K562 (cell line): ENCODE measurements around the gene MEIOB. TPM values are rescaled to one million over a fixed set of nuclear protein-coding genes. Genes with fewer than 3 reads are reported as not detected.

Experiments used
- ATAC-seq: fragments of 200-7000 bp; cut with Tn5 transposase; 3 replicates; pipeline ENCODE4 v1.9.1; 2020; ENCODE audit warnings: moderate library complexity
- BruUV-seq: library from RNA; stranded (reverse); fragments of 400-500 nt; replicated peaks from 2 replicates; lab custom pipeline; 2021; lab: Mats Ljungman, UMichigan
- CTCF ChIA-PET: fragments of 300-600 bp; formaldehyde crosslinking; extraction: SDS; loops from one replicate; lab custom pipeline; 2021; ENCODE audit warnings: low intra/inter-chr PET ratio; lab: Yijun Ruan, JAX
- POLR2A ChIA-PET: fragments of 300-600, 350-650 bp; sonication (Branson Sonifier 250); formaldehyde crosslinking; extraction: SDS; loops from one replicate; lab custom pipeline; 2021; ENCODE audit warnings: antibody characterized with exemption, inconsistent platforms; lab: Yijun Ruan, JAX
- DNase-seq, 4 experiments: peaks; one replicate each; pipeline versions ENCODE4 v3.0.0 to v3.0.0-alpha.2; 2011 to 2018; ENCODE audit warnings: low spot score in 3 of 4, mixed read lengths in 3 of 4; ENCODE audit errors: extremely low read depth in 1 of 4
- FAIRE-seq: peaks from 2 replicates; lab custom pipeline; 2011; peaks lifted over from hg19 to GRCh38; lab: Jason Lieb, UNC
- H2AFZ ChIP-seq: 2 replicates; pipeline ENCODE4 v1.6.0; 2011; ENCODE audit warnings: low read depth, low read length, control low read depth, inconsistent platforms
- H3K27ac ChIP-seq: fragments of 200-600 bp; 3 replicates; pipeline ENCODE4 v1.8.0; 2011; ENCODE audit warnings: low read depth, mild to moderate bottlenecking, control low read depth, inconsistent platforms, low read length, moderate library complexity, mixed read lengths; ENCODE audit errors: extremely low read depth
- H3K27me3 ChIP-seq, 2 experiments: fragments of 300-600 bp in 1 of 2; 2 replicates in 1 of 2; 3 replicates in 1 of 2; pipeline versions ENCODE4 v1.6.0 to v1.8.0; 2011; ENCODE audit warnings: inconsistent platforms in 2 of 2, low read length in 2 of 2, mild to moderate bottlenecking in 1 of 2, mixed read lengths in 1 of 2, moderate library complexity in 1 of 2; ENCODE audit not compliant: control insufficient read depth in 2 of 2, insufficient read depth in 2 of 2
- H3K36me3 ChIP-seq: fragments of 300-600 bp; 3 replicates; pipeline ENCODE4 v1.8.0; 2011; ENCODE audit warnings: mild to moderate bottlenecking, low read length, inconsistent platforms; ENCODE audit not compliant: control insufficient read depth, insufficient read depth
- H3K4me1 ChIP-seq, 2 experiments: fragments of 200-600 bp in 1 of 2; replicated peaks in 1 of 2; 2 replicates in 1 of 2; 3 replicates in 1 of 2; pipeline versions ENCODE4 v1.5.1 to v1.8.0; 2011; ENCODE audit warnings: inconsistent platforms in 2 of 2, low read length in 2 of 2, mild to moderate bottlenecking in 1 of 2, mixed read lengths in 1 of 2, moderate library complexity in 1 of 2; ENCODE audit not compliant: control insufficient read depth in 2 of 2, insufficient read depth in 2 of 2
- H3K4me2 ChIP-seq: 2 replicates; pipeline ENCODE4 v1.6.1; 2011; ENCODE audit warnings: low read length, control low read depth, inconsistent platforms, mixed read lengths; ENCODE audit not compliant: insufficient read depth
- H3K4me3 ChIP-seq: fragments of 200-600 bp; sonication (generic), shearing (Covaris generic); 2 replicates; pipeline ENCODE4 v1.5.1; 2016; ENCODE audit warnings: control low read depth, inconsistent platforms
- H3K79me2 ChIP-seq: fragments of 200-600 bp; 3 replicates; pipeline ENCODE4 v1.8.0; 2011; ENCODE audit warnings: low read length, inconsistent platforms; ENCODE audit not compliant: control insufficient read depth, insufficient read depth
- H3K9ac ChIP-seq, 2 experiments: 2 replicates each; pipeline versions ENCODE4 v1.6.0 to v1.6.1; 2011; ENCODE audit warnings: low read depth in 2 of 2, low read length in 2 of 2, control low read depth in 1 of 2, inconsistent platforms in 1 of 2, mild to moderate bottlenecking in 1 of 2, mixed read lengths in 1 of 2; ENCODE audit not compliant: insufficient read depth in 1 of 2
- H3K9me1 ChIP-seq: one replicate; pipeline ENCODE4 v1.6.0; 2011; ENCODE audit warnings: inconsistent platforms, mild to moderate bottlenecking, low read length, moderate library complexity; ENCODE audit not compliant: control insufficient read depth, insufficient read depth
- H3K9me3 ChIP-seq: replicated peaks from 2 replicates; pipeline ENCODE4 v1.5.1; 2011; ENCODE audit warnings: low read depth, low read length, inconsistent platforms; ENCODE audit not compliant: control insufficient read depth, insufficient read depth
- H4K20me1 ChIP-seq: replicated peaks from 2 replicates; pipeline ENCODE4 v1.6.1; 2011; ENCODE audit warnings: low read length, inconsistent platforms, mixed read lengths; ENCODE audit not compliant: control insufficient read depth, insufficient read depth
- PHF20 ChIP-seq: fragments of 450-650 bp; IDR thresholded peaks from 2 replicates; pipeline ENCODE4 v1.6.1; 2018; ENCODE audit not compliant: partially characterized antibody
- POLR2G ChIP-seq: fragments of 200-400 bp; formaldehyde crosslinking; IDR thresholded peaks from 2 replicates; pipeline ENCODE4 v1.6.1; 2017; ENCODE audit warnings: low read depth, mild to moderate bottlenecking, antibody characterized with exemption, low read length, moderate library complexity
- PRPF4 ChIP-seq: fragments of 200-400 bp; formaldehyde crosslinking; IDR thresholded peaks from one replicate; pipeline ENCODE4 v1.6.1; 2017; ENCODE audit warnings: low read length, low read depth, mild to moderate bottlenecking; ENCODE audit not compliant: insufficient read depth, poor library complexity, severe bottlenecking
- ZEB2 ChIP-seq: fragments of 450-650 bp; IDR thresholded peaks from 2 replicates; pipeline ENCODE4 v1.6.1; 2016
- WGBS: fragments of 100-300 bp; shearing (Covaris generic); methylation state at CpG from one replicate; pipeline ENCODE4 v1.1.6; 2016; ENCODE audit warnings: low coverage, mixed read lengths; ENCODE audit not compliant: insufficient coverage; ENCODE audit errors: missing lambda C conversion rate; 5-methylcytosine and 5-hydroxymethylcytosine counted together
- in situ Hi-C: fragments of 300-500 bp; cut with MboI; formaldehyde crosslinking; loops from 4 replicates; pipeline ENCODE4 v1.15.0; 2018; ENCODE audit warnings: inconsistent platforms, mixed read lengths
- intact Hi-C: fragments of 100-400 bp; cut with micrococcal nuclease; formaldehyde crosslinking; loops from 2 replicates; pipeline ENCODE4 v1.14.2; 2022
- polyA plus RNA-seq, 8 experiments: library from polyadenylated mRNA; depleted of rRNA in 4 of 8; stranded (reverse) in 5 of 8; unstranded in 3 of 8; fragments of >200 nt; fragmentation: Nextera tagmentation in 2 of 8; fragmentation: Illumina TruSeq in 1 of 8; extraction: Ambion mirVana in 2 of 8; extraction: Trizol in 1 of 8; gene quantifications; 2 replicates each; pipeline versions ENCODE4 v1.2.1 to v1.2.3, GENCODE V29; 2011 to 2014; ENCODE audit warnings: inconsistent platforms in 1 of 8, missing spikeins in 1 of 8
- total RNA-seq, 7 experiments: library from RNA; depleted of rRNA in 6 of 7; stranded (reverse); fragments of >200 nt in 6 of 7; fragmentation: Illumina TruSeq in 2 of 7; extraction: Trizol in 2 of 7; gene quantifications; 2 replicates each; pipeline versions ENCODE4 v1.2.1 to v1.2.3, GENCODE V29; 2011 to 2021; ENCODE audit warnings: low replicate concordance in 1 of 7

MEIOB gene
- total and polyA plus RNA-seq, 9 of the 15 experiments (the other 6 are each of a cell fraction or from before 2014, with no cell fraction given) = 25.4 to 203 (median 97.6) TPM

DNA sequence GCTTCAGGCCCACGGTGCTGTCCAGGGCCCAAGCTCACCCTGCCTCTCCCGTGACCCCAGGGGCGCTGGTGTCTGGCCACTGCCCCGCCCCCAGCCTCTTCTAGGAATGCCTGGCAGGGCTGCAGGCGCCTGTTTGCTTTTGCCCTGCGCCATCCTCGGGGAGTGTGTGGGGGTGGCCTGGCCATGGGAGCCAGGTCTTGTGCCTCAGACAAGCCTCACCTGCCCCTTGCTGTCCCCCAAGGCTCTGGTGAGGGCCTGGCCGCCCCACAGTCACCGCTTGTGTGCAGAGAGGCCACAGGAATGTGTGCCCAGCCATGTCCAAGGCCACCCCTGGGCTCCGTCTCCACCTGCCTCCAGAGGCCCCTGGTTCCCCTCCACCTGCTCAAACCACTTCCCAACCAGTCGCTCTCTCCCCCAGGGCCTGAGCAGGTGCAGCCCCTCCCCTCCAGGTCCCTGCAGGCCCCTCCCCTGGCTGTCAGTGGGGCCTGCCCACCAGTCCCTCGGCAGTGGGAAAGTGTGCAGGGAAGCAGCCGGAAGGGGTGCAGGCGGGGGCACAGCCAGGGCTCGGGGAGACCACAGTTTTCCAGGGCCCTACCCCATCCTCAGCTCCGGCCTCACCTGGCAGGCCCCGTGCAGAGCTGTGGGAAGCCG lies 77.6 kb downstream of the MEIOB start:
- no peaks in the 10 kb centered on the region for H4K20me1 ChIP-seq
- FAIRE-seq (no peak), DNase-seq (no peak), ATAC-seq (no peak)
- no peak overlapping the region; a peak in 1 of 4 replicates for H3K9ac ChIP-seq
- no peaks in the 10 kb centered on the region for H3K9me3 ChIP-seq
- intact Hi-C loops = no loop called here
- H3K79me2 ChIP-seq = no peaks in the 10 kb centered on the region
- H3K4me1 ChIP-seq = peaks cover 0 to 44% of the 10 kb centered on the region in 2 experiments; a peak in 2 of 5 replicates
- H3K27me3 ChIP-seq = no peaks in the 10 kb centered on the region
- in situ Hi-C loops = no loop called here
- H2AFZ ChIP-seq = no peak overlapping the region
- TF ChIP-seq PHF20 = no peak
- no peak for TF ChIP-seq ZEB2
- TF ChIP-seq POLR2G = peak; percentile 25; the same call in 1 of the 2 replicates
- POLR2A ChIA-PET = no interaction called here
- H3K9me1 ChIP-seq = no peaks in the 10 kb centered on the region
- WGBS = 77% methylated on average over 16 of the region's 18 CpGs
- H3K4me3 ChIP-seq = no peak overlapping the region
- peaks cover 10% of the 10 kb centered on the region; the same call in 1 of the 3 replicates for H3K36me3 ChIP-seq
- no peak overlapping the region for H3K27ac ChIP-seq
- H3K4me2 ChIP-seq = no peak overlapping the region
- CTCF ChIA-PET = no interaction called here
- no TSS peak for BruUV-seq

- Histone ChIP-seq H3K27me3 (no peaks in the 10 kb centered on the region), H3K4me3 (no peak within 1 kb of the TSS), H3K9ac (no peak within 1 kb of the TSS; a peak in 1 of 4 replicates), H3K36me3 (peaks cover 16% of the 10 kb centered on the region; the same call in 1 of the 3 replicates), H3K4me2 (no peak within 1 kb of the TSS), H3K9me1 (no peaks in the 10 kb centered on the region), H3K9me3 (no peaks in the 10 kb centered on the region), H3K27ac (no peak within 1 kb of the TSS), H3K79me2 (no peaks in the 10 kb centered on the region), H2AFZ (no peak within 1 kb of the TSS), H3K4me1 (peaks cover 0 to 47% of the 10 kb centered on the region in 2 experiments; a peak in 2 of 5 replicates), H4K20me1 (no peaks in the 10 kb centered on the region)
- WGBS = 83% methylated on average over 19 of the region's 28 CpGs
- ChIA-PET CTCF (no interaction called here), POLR2A (interaction anchor here (0.8 to 1.2 kb wide), 2 partner anchors 11 to 13 kb away, joined by 3 to 5 read pairs; partner anchors contain the start of genes NUBP2 and SPSB3)
- ATAC-seq (no peak), DNase-seq (no peak), FAIRE-seq (no peak)
- peak; percentile 43; the same call in 1 of the 2 replicates for TF ChIP-seq POLR2G
- no peak for TF ChIP-seq PRPF4
- in situ Hi-C loops (no loop called here), intact Hi-C loops (no loop called here)
- no TSS peak for BruUV-seq
These were observed 78.3 kb downstream of the MEIOB start, which contains the start of gene IGFALS for GRCh38 chr16:1793578-1794220. IGFALS (minus strand) TSS chr16:1793705; CDS start chr16:1793652, 53 bp downstream.
